ENCODE data around the gene TMEM178B. TPM values are rescaled to one million over a fixed set of nuclear protein-coding genes. Genes with fewer than 3 reads are reported as not detected.

TMEM178B gene
- total RNA-seq, 2 experiments from 2014 or later = not detected

DNA sequence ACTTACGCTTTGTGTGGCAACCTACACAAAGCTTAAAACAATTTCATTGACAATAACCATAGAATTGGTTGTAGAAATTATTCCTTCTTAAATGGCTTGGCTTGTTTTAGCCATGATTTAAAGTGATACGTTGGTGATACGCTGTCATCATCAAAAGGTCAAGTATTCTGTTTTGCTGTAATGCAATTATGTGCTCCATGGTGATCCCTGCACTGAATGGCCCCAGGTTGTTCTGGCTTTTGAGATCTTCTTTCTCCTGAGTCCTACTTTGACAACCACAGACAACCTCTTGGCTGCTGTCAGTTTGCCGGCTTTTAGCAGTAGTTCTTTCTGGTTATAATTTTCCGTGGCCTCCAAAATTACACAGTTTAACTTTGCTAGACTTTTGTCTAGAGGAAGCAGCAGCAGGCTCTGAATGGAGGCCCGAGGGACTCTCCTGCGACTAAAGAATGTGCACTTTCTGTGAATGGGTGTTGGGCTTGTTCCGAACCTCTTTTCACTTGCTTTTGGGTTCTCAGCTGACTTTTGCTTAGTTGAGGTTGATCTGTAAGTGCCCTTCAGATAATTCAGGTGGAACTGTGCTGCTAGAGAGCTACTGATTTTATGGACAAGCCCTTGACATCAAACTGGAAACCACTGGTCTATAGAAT lies 104.7 kb downstream of the TMEM178B start:
- intact Hi-C loops (cut with DNase I, micrococcal nuclease) = no loop called here
- H3K4me3 ChIP-seq (ENCODE audit: low read length) = no peak overlapping the region
- Mint-ChIP-seq H3K27me3 (peaks cover 19% of the 10 kb centered on the region), H3K4me3 (no peak overlapping the region), H3K9me3 (no peaks in the 10 kb centered on the region), H3K4me1 (ENCODE audit: low read depth) (no peaks in the 10 kb centered on the region), H3K27ac (no peak overlapping the region), H3K36me3 (ENCODE audit: low read depth) (no peaks in the 10 kb centered on the region)
- H3K9me3 ChIP-seq (ENCODE audit: control insufficient read depth in 1 of 2, insufficient read depth in 1 of 2, low read length in 2 of 2) = peaks cover 0 to 7% of the 10 kb centered on the region in 2 experiments
- no peaks in the 10 kb centered on the region for H3K4me1 ChIP-seq (ENCODE audit: insufficient read depth, low read length)
- CTCF ChIA-PET = no interaction called here
- POLR2A ChIA-PET = no interaction called here
- no peaks in the 10 kb centered on the region for H3K36me3 ChIP-seq (ENCODE audit: insufficient read depth, low read length)
- peaks cover 0 to under 1% of the 10 kb centered on the region in 2 experiments for H3K27me3 ChIP-seq (ENCODE audit: control insufficient read depth in 1 of 2, insufficient read depth in 2 of 2, low read length in 2 of 2)
- TF ChIP-seq CTCF (IDR thresholded peaks at IDR 0.05) = no peak
- DNase-seq (no peak), ATAC-seq (ENCODE audit: poor library complexity) (no peak)
- no peak overlapping the region for H3K27ac ChIP-seq (ENCODE audit: low read depth in 1 of 2, low read length in 2 of 2)

- DNase-seq = no peak
- Mint-ChIP-seq H3K4me3 (no peak overlapping the region), H3K36me3 (ENCODE audit: low read depth) (no peaks in the 10 kb centered on the region), H3K9me3 (no peaks in the 10 kb centered on the region), H3K27me3 (peaks cover 10% of the 10 kb centered on the region), H3K4me1 (ENCODE audit: low read depth) (no peaks in the 10 kb centered on the region), H3K27ac (no peak overlapping the region)
- Histone ChIP-seq H3K27me3 (ENCODE audit: control insufficient read depth in 1 of 2, insufficient read depth in 2 of 2, low read length in 2 of 2) (peaks cover 0 to 3% of the 10 kb centered on the region in 2 experiments), H3K36me3 (ENCODE audit: insufficient read depth, low read length) (no peaks in the 10 kb centered on the region), H3K4me3 (ENCODE audit: low read length) (no peak overlapping the region), H3K27ac (ENCODE audit: low read depth in 1 of 2, low read length in 2 of 2) (no peak overlapping the region), H3K4me1 (ENCODE audit: insufficient read depth, low read length) (no peaks in the 10 kb centered on the region), H3K9me3 (ENCODE audit: control insufficient read depth in 1 of 2, insufficient read depth in 1 of 2, low read length in 2 of 2) (peaks cover 0 to 7% of the 10 kb centered on the region in 2 experiments)
- no peak for ATAC-seq (ENCODE audit: poor library complexity)
- intact Hi-C loops (cut with DNase I, micrococcal nuclease) = no loop called here
- ChIA-PET CTCF (no interaction called here), POLR2A (no interaction called here)
- no peak for TF ChIP-seq CTCF (IDR thresholded peaks at IDR 0.05)
Observed at GRCh38 chr7:141181812-141182211, 107.9 kb downstream of the TMEM178B start.

DNA sequence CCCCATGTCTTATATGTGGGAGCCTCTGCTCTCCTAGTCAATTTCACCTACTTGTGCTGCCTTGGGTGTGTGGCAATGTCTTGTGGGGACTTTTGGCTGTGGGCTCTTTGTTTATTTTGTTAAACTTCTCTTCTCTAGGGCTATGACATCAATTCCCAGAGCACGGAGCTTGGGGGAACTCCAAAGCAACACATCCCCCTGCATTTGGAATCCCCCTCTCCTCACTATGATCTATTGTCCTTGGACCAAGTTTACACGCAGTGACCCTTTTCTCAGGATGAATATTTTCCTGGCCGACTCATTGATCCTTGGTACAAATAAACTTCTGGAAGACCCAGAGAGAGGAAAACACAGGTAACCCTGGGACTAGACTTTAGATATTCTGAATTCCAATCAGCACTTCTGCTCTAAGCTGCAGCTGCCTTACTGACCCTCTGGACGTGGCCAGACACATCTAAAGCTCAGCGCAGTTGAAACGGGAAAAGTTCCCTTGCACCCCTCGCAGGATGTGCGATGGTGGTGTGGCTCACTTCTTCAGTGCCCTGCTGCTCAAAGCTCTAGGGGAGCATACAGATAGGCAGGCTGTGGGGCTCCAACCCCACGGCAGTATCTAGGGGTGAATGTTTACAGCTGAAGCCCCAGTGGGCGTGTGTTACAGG lies 110.8 kb downstream of the TMEM178B start:
- ATAC-seq (ENCODE audit: poor library complexity) (no peak), DNase-seq (no peak)
- Mint-ChIP-seq H3K4me1 (ENCODE audit: low read depth) (no peaks in the 10 kb centered on the region), H3K4me3 (no peak overlapping the region), H3K9me3 (no peaks in the 10 kb centered on the region), H3K36me3 (ENCODE audit: low read depth) (no peaks in the 10 kb centered on the region), H3K27me3 (peaks cover 3% of the 10 kb centered on the region), H3K27ac (no peak overlapping the region)
- intact Hi-C loops (cut with DNase I, micrococcal nuclease) = no loop called here
- no peak overlapping the region for H3K27ac ChIP-seq (ENCODE audit: low read depth in 1 of 2, low read length in 2 of 2)
- no peaks in the 10 kb centered on the region for H3K4me1 ChIP-seq (ENCODE audit: insufficient read depth, low read length)
- peaks cover 0 to 3% of the 10 kb centered on the region in 2 experiments for H3K27me3 ChIP-seq (ENCODE audit: control insufficient read depth in 1 of 2, insufficient read depth in 2 of 2, low read length in 2 of 2)
- ChIA-PET POLR2A (no interaction called here), CTCF (no interaction called here)
- H3K36me3 ChIP-seq (ENCODE audit: insufficient read depth, low read length) = no peaks in the 10 kb centered on the region
- H3K9me3 ChIP-seq (ENCODE audit: control insufficient read depth in 1 of 2, insufficient read depth in 1 of 2, low read length in 2 of 2) = peaks cover 0 to 7% of the 10 kb centered on the region in 2 experiments
- TF ChIP-seq CTCF (IDR thresholded peaks at IDR 0.05) = no peak
- no peak overlapping the region for H3K4me3 ChIP-seq (ENCODE audit: low read length)

Measured in CD4-positive, alpha-beta T cell (primary cell).